Measurements from ENCODE around the gene EMID1. TPM values are rescaled to one million over a fixed set of nuclear protein-coding genes. Genes with fewer than 3 reads are reported as not detected.
A peak's percentile ranks its signal among the peaks of the same experiment; 100 is the strongest.

The EMID1 gene
- total RNA-seq, 3 donors from 2014 or later (not counting 1 experiment from before 2014, with no cell fraction given) = 0.59 to 1.3 (median 0.65) TPM

DNA sequence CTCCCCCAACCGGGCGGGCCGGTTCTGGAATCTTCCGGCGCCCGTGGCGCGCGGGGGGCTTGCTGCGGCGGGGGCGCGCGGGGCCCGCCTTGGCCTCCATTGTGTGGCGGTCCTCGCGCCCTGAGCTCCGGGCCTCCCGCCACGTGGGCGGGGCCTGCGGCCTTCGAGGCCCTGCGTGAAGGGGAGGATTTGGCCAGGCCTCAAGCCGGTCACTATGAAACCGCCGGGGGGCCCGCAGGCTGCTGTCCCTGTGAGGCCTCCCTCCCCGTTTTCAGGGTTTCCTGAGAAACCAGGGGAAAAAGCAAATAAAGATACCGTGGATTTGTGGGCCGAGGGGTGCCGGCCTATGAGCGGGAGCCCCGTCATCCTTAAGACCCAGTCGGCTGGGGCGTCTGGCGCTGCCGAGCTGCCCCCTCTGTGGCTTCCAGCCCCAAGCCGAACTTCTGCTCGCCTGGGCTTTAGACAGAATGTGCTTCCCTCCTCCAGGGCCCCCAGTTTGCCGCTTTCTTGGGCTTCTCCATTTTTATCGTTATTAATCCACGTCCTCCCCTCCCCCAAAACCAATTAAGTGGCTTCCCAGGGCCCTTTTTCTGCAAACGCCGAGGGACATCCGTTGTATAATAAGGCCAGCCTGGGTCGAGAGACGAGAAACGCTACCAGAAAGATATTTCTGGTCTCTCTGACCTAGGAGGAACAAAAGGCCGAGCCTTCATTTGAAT, 63.0 kb downstream of the EMID1 start:
- peaks cover 65 to 70% of the 10 kb centered on the region in 2 donors for H3K4me1 Mint-ChIP-seq

DNA sequence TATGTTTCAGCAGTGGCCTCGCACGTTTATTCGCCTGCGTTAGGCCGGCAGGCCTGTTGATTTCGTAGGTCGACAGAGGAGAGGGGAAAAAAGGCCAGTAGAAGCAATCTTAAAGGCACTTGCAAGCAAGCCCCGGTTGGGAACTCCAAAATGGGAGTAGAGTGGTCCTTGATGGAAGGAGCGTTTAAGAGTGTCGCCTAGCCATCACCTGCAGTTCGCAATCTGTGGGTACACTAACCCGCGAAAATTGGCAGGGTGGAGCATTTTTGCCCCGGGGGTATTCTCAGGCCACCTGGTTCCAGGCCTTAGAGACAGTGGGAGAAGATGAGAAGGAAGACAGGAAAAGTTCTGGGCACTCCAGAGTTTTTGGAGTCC, 63.5 kb downstream of the EMID1 start:
- Mint-ChIP-seq H3K36me3 (peaks cover 8% of the 10 kb centered on the region), H3K4me3 (peak overlapping the region; percentile 98), H3K9me3 (no peaks in the 10 kb centered on the region), H3K27me3 (ENCODE audit: low read depth in 2 of 2) (no peaks in the 10 kb centered on the region), H3K4me1 (peaks cover 70 to 75% of the 10 kb centered on the region in 2 donors), H3K27ac (peak overlapping the region; percentile 96 to 99)
- intact Hi-C loops (cut with micrococcal nuclease) = loop anchor here (10.0 kb wide), 1 partner anchor 1354 kb away; the partner anchor contains the start of gene PITPNB
- H3K4me3 ChIP-seq (ENCODE audit: low read length) = peak overlapping the region; percentile 83
- no peaks in the 10 kb centered on the region for H3K9me3 ChIP-seq (ENCODE audit: control insufficient read depth, insufficient read depth, low read length)
- H3K27ac ChIP-seq (ENCODE audit: low read length) = peak overlapping the region; percentile 96
- TF ChIP-seq, protein P1, sequence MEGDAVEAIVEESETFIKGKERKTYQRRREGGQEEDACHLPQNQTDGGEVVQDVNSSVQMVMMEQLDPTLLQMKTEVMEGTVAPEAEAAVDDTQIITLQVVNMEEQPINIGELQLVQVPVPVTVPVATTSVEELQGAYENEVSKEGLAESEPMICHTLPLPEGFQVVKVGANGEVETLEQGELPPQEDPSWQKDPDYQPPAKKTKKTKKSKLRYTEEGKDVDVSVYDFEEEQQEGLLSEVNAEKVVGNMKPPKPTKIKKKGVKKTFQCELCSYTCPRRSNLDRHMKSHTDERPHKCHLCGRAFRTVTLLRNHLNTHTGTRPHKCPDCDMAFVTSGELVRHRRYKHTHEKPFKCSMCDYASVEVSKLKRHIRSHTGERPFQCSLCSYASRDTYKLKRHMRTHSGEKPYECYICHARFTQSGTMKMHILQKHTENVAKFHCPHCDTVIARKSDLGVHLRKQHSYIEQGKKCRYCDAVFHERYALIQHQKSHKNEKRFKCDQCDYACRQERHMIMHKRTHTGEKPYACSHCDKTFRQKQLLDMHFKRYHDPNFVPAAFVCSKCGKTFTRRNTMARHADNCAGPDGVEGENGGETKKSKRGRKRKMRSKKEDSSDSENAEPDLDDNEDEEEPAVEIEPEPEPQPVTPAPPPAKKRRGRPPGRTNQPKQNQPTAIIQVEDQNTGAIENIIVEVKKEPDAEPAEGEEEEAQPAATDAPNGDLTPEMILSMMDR (IDR thresholded peaks at IDR 0.05) = no peak
- DNase-seq (peak in 1 of 2 donors; percentile 27), ATAC-seq (no peak)
- WGBS (ENCODE audit: insufficient coverage) = 1% methylated on average over 14 of the region's 14 CpGs
- no peaks in the 10 kb centered on the region for H3K27me3 ChIP-seq (ENCODE audit: control insufficient read depth, insufficient read depth, low read length)
- H3K36me3 ChIP-seq (ENCODE audit: control insufficient read depth, insufficient read depth, low read length) = peaks cover 21% of the 10 kb centered on the region
- peaks cover 31% of the 10 kb centered on the region for H3K4me1 ChIP-seq (ENCODE audit: control insufficient read depth, insufficient read depth, low read length)

More for the DNA sequence above, 63.0 kb downstream of the EMID1 start:
- no peaks in the 10 kb centered on the region for H3K9me3 Mint-ChIP-seq
- no peaks in the 10 kb centered on the region for H3K27me3 Mint-ChIP-seq (ENCODE audit: low read depth in 2 of 2)
- H3K36me3 Mint-ChIP-seq = peaks cover 8% of the 10 kb centered on the region
- intact Hi-C loops (cut with micrococcal nuclease) = loop anchor here (10.0 kb wide), 1 partner anchor 1354 kb away; the partner anchor contains the start of gene PITPNB
- peak overlapping the region; percentile 96 for H3K27ac ChIP-seq (ENCODE audit: low read length)
- peaks cover 31% of the 10 kb centered on the region for H3K4me1 ChIP-seq (ENCODE audit: control insufficient read depth, insufficient read depth, low read length)
- DNase-seq = peak; percentile 53 to 60
- peak overlapping the region; percentile 83 for H3K4me3 ChIP-seq (ENCODE audit: low read length)
- WGBS (ENCODE audit: insufficient coverage) = under 1% methylated on average over 51 of the region's 51 CpGs
- TF ChIP-seq, protein P1 (IDR thresholded peaks at IDR 0.05) = no peak
- H3K9me3 ChIP-seq (ENCODE audit: control insufficient read depth, insufficient read depth, low read length) = no peaks in the 10 kb centered on the region
- peak; percentile 19 to 23 (median 21) for ATAC-seq
- peaks cover 16% of the 10 kb centered on the region for H3K36me3 ChIP-seq (ENCODE audit: control insufficient read depth, insufficient read depth, low read length)
- H3K27me3 ChIP-seq (ENCODE audit: control insufficient read depth, insufficient read depth, low read length) = no peaks in the 10 kb centered on the region
- H3K4me3 Mint-ChIP-seq = peak overlapping the region; percentile 98
- H3K27ac Mint-ChIP-seq = peak overlapping the region; percentile 96 to 99

DNA sequence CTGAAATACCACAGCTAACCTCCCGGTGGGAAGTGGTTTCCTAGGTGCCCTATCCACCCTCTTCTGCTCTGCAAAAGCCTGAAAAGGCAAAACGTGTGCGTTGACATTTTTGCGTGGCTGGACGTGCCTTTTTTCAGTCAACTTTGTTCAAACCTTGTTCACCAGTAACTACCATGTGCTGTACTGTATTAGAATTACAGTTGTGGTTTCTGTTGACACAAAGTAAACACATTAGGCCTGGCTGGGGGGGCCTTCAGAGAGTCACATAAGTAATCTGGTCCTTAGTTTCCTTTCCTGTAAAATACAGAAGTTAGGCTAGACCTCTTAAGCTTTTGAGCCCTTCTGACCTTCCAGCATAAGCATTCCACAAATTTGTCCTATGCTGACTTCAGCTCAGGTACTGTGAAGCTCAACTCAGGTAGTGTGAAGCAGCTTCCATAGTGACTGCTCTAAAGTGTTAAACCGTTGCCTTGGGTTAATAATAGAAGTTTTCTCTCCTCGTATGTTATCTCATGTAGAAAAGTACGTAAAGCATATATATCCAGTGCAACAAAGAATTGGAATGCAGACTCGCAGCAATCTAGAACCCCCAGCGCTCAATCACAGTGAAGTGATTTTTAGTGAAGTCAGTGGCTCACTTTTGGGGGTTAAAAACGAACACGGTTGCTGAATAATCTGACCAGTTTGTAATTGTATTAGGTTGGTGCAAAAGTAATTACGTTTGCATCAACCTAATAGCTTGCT, 64.2 kb downstream of the EMID1 start:
- Histone ChIP-seq H3K27ac (ENCODE audit: low read length) (peak overlapping the region; percentile 2), H3K9me3 (ENCODE audit: control insufficient read depth, insufficient read depth, low read length) (no peaks in the 10 kb centered on the region), H3K4me3 (ENCODE audit: low read length) (peak overlapping the region; percentile 83), H3K27me3 (ENCODE audit: control insufficient read depth, insufficient read depth, low read length) (no peaks in the 10 kb centered on the region), H3K4me1 (ENCODE audit: control insufficient read depth, insufficient read depth, low read length) (peaks cover 31% of the 10 kb centered on the region), H3K36me3 (ENCODE audit: control insufficient read depth, insufficient read depth, low read length) (peaks cover 28% of the 10 kb centered on the region)
- 13% methylated on average over 12 of the region's 13 CpGs for WGBS (ENCODE audit: insufficient coverage)
- Mint-ChIP-seq H3K36me3 (peaks cover 8% of the 10 kb centered on the region), H3K4me3 (peak overlapping the region; percentile 98), H3K27me3 (ENCODE audit: low read depth in 2 of 2) (no peaks in the 10 kb centered on the region), H3K9me3 (no peaks in the 10 kb centered on the region), H3K4me1 (peaks cover 77 to 82% of the 10 kb centered on the region in 2 donors), H3K27ac (peak overlapping the region; percentile 96 to 99)
- intact Hi-C loops (cut with micrococcal nuclease) = loop anchor here (10.0 kb wide), 1 partner anchor 1355 kb away; the partner anchor contains the start of gene PITPNB
- TF ChIP-seq, protein P1 (IDR thresholded peaks at IDR 0.05) = no peak
- ATAC-seq (no peak), DNase-seq (peak in 1 of 2 donors; percentile 35)

Data from natural killer cell (primary cell).